ENCODE data around the gene ALPK3. TPM values are rescaled to one million over a fixed set of nuclear protein-coding genes. Genes with fewer than 3 reads are reported as not detected.

The ALPK3 gene
- total RNA-seq, 1 experiment from 2014 or later, result 2.0 TPM

DNA sequence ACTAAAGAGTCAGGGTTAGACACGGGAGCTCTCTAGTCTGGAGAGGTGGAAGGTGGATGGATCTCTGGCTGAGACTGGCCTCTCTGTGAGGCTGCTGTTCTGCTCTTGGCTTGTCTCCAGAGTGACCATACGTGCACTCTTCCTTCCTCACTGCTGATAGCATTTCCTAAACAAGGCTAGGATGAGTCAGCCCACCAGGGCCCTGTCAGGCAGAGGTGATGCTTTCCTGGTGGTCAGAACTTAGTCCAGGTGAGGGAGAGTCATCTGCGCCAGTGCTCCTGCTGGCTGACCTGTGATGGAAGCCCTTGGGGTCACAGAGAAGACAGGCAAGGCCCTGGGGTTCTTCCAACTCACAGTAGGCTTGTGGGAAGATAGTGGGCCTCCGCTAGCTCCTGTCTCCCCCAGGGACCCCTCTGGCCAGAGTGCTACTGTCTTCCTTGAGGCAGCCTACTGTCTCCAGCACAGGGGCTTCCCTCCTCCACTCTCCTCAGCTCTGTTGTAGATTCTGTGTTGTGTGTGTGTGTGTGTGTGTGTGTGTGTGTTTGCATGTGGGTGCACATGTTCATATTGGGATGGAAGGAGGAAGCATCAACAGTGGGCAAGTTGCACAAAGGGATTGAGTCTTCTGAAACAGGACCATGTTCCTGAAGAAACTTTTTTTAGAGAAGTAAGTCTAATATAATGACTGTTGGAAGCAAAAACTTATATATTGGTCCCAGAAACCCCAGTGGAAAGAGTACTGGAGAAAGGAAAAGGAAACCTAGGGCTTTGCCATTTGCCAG is 16.5 kb downstream of the ALPK3 start:
- no peak overlapping the region for H2AFZ ChIP-seq (ENCODE audit: low read depth, low read length, poor library complexity, severe bottlenecking)
- no peaks in the 10 kb centered on the region for H3K9me3 ChIP-seq (ENCODE audit: control insufficient read depth in 1 of 2, insufficient read depth in 1 of 2, low read depth in 1 of 2, low read length in 2 of 2)
- no peaks in the 10 kb centered on the region for H3K27me3 ChIP-seq (ENCODE audit: insufficient read depth, low read length)
- no peaks in the 10 kb centered on the region for H4K20me1 ChIP-seq (ENCODE audit: insufficient read depth)
- ChIA-PET CTCF (no interaction called here), POLR2A (no interaction called here), RAD21 (ENCODE audit: low non-redundant PET in 1 of 2, low total read pairs in 2 of 2, uncharacterized antibody in 2 of 2, unreplicated experiment in 2 of 2) (no interaction called here)
- intact Hi-C loops (cut with micrococcal nuclease), result no loop called here
- H3K36me3 ChIP-seq (ENCODE audit: control insufficient read depth in 1 of 2, insufficient read depth in 2 of 2, low read length in 2 of 2), result no peaks in the 10 kb centered on the region
- peaks cover 0 to 9% of the 10 kb centered on the region in 2 experiments; a peak in 2 of 4 replicates for H3K4me1 ChIP-seq (ENCODE audit: control insufficient read depth in 1 of 2, insufficient read depth in 2 of 2, low read length in 2 of 2)
- TF ChIP-seq ZFX (IDR thresholded peaks at IDR 0.05) (no peak), RAD21 (IDR thresholded peaks at IDR 0.05; ENCODE audit: low read depth) (no peak), POLR2A (IDR thresholded peaks at IDR 0.05; ENCODE audit: borderline replicate concordance, extremely low read depth, insufficient read depth, insufficient read length) (no peak), SP1 (IDR thresholded peaks at IDR 0.05; ENCODE audit: low read depth) (no peak), YY1 (IDR thresholded peaks at IDR 0.05; ENCODE audit: extremely low read depth, insufficient replicate concordance, low read depth, low read length) (no peak), POLR2AphosphoS5 (IDR thresholded peaks at IDR 0.05; ENCODE audit: low read depth, low read length) (no peak), EZH2phosphoT487 (IDR thresholded peaks at IDR 0.05; ENCODE audit: borderline replicate concordance) (no peak)
- no peaks in the 10 kb centered on the region for H3K79me2 ChIP-seq (ENCODE audit: insufficient read depth, low read length)
- no TSS peak for BruUV-seq (replicated peaks)
- H3K9ac ChIP-seq (ENCODE audit: low read length), result no peak overlapping the region
- no peaks in the 10 kb centered on the region for H3K9me2 ChIP-seq (ENCODE audit: insufficient read depth)
- H3K4me2 ChIP-seq (ENCODE audit: low read length), result peak overlapping the region; percentile 11; the same call in 1 of the 2 replicates
- DNase-seq (ENCODE audit: low read depth, low spot score) (no peak), ATAC-seq (0 out of 2 replicates have a peak, but pooled peaks have one; percentile 25)
- no peak overlapping the region for H3K27ac ChIP-seq (ENCODE audit: low read depth, low read length)
- no peak overlapping the region for H3K4me3 ChIP-seq (replicated peaks in 1 of 2; ENCODE audit: low read depth in 1 of 2, low read length in 2 of 2)

DNA sequence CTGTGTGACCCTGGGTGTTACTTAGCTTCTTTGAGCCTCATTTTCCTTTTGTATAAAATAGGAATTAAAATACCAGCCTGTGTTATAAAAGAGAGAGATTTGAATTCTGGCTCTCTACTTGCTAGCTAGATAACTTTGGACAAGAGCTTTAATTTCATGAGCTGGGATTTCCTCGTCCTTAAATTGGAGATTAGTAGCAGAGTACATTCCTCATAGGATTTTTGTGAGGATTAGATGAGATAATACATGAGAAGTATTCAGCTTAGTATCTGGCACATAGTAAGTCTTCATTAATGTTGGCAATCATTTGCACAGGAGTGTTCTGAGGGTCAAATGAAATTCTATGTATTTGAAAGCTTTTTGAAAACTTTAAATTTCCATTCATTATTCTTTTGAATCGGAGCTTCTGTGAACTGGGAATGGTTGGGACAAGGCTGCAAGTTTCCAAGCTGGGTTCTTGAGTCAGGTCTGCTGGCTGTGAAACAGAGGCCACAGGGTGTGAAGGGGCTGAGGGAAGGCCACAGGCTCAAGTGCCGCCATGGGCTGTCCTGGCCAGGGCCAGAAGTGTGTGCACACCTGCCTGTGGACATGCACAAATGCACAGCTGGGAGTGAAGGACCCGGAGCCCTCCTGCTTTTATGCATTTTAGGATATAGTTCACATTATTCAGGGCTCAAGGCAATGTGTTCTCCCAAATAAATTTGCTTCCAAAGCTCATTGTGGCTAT is 17.2 kb downstream of the ALPK3 start:
- ATAC-seq, result no peak
- H3K4me1 ChIP-seq (ENCODE audit: control insufficient read depth in 1 of 2, insufficient read depth in 2 of 2, low read length in 2 of 2), result peaks cover 0 to 15% of the 10 kb centered on the region in 2 experiments; a peak in 2 of 4 replicates
- intact Hi-C loops (cut with micrococcal nuclease), result no loop called here
- H3K9ac ChIP-seq (ENCODE audit: low read length), result no peak overlapping the region
- H3K36me3 ChIP-seq (ENCODE audit: control insufficient read depth in 1 of 2, insufficient read depth in 2 of 2, low read length in 2 of 2), result no peaks in the 10 kb centered on the region
- no TSS peak for BruUV-seq (replicated peaks)
- no peaks in the 10 kb centered on the region for H4K20me1 ChIP-seq (ENCODE audit: insufficient read depth)
- ChIA-PET RAD21 (ENCODE audit: low non-redundant PET in 1 of 2, low total read pairs in 2 of 2, uncharacterized antibody in 2 of 2, unreplicated experiment in 2 of 2) (no interaction called here), CTCF (no interaction called here), POLR2A (no interaction called here)
- no peaks in the 10 kb centered on the region for H3K79me2 ChIP-seq (ENCODE audit: insufficient read depth, low read length)
- DNase-seq (ENCODE audit: low read depth, low spot score), result no peak
- H3K4me2 ChIP-seq (ENCODE audit: low read length), result no peak overlapping the region
- H3K9me3 ChIP-seq (ENCODE audit: control insufficient read depth in 1 of 2, insufficient read depth in 1 of 2, low read depth in 1 of 2, low read length in 2 of 2), result no peaks in the 10 kb centered on the region
- H3K27ac ChIP-seq (ENCODE audit: low read depth, low read length), result no peak overlapping the region
- no peaks in the 10 kb centered on the region for H3K9me2 ChIP-seq (ENCODE audit: insufficient read depth)
- H3K4me3 ChIP-seq (replicated peaks in 1 of 2; ENCODE audit: low read depth in 1 of 2, low read length in 2 of 2), result no peak overlapping the region
- H2AFZ ChIP-seq (ENCODE audit: low read depth, low read length, poor library complexity, severe bottlenecking), result no peak overlapping the region
- no peaks in the 10 kb centered on the region for H3K27me3 ChIP-seq (ENCODE audit: insufficient read depth, low read length)
- TF ChIP-seq, protein P1, sequence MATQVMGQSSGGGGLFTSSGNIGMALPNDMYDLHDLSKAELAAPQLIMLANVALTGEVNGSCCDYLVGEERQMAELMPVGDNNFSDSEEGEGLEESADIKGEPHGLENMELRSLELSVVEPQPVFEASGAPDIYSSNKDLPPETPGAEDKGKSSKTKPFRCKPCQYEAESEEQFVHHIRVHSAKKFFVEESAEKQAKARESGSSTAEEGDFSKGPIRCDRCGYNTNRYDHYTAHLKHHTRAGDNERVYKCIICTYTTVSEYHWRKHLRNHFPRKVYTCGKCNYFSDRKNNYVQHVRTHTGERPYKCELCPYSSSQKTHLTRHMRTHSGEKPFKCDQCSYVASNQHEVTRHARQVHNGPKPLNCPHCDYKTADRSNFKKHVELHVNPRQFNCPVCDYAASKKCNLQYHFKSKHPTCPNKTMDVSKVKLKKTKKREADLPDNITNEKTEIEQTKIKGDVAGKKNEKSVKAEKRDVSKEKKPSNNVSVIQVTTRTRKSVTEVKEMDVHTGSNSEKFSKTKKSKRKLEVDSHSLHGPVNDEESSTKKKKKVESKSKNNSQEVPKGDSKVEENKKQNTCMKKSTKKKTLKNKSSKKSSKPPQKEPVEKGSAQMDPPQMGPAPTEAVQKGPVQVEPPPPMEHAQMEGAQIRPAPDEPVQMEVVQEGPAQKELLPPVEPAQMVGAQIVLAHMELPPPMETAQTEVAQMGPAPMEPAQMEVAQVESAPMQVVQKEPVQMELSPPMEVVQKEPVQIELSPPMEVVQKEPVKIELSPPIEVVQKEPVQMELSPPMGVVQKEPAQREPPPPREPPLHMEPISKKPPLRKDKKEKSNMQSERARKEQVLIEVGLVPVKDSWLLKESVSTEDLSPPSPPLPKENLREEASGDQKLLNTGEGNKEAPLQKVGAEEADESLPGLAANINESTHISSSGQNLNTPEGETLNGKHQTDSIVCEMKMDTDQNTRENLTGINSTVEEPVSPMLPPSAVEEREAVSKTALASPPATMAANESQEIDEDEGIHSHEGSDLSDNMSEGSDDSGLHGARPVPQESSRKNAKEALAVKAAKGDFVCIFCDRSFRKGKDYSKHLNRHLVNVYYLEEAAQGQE (IDR thresholded peaks at IDR 0.05; ENCODE audit: low read depth), result no peak
- TF ChIP-seq RAD21 (IDR thresholded peaks at IDR 0.05; ENCODE audit: low read depth) (no peak), EZH2 (IDR thresholded peaks at IDR 0.05) (no peak), CBX3 (IDR thresholded peaks at IDR 0.05; ENCODE audit: low read depth) (no peak), SP1 (IDR thresholded peaks at IDR 0.05; ENCODE audit: low read depth) (no peak), CEBPB (IDR thresholded peaks at IDR 0.05; ENCODE audit: low read depth) (no peak), FOSL1 (IDR thresholded peaks at IDR 0.05; ENCODE audit: low read depth) (no peak), ELF1 (IDR thresholded peaks at IDR 0.05; ENCODE audit: borderline replicate concordance, low read depth) (no peak), ZNF274 (IDR thresholded peaks at IDR 0.05; ENCODE audit: low read depth, low read length) (no peak), ZFX (IDR thresholded peaks at IDR 0.05) (no peak), SIN3A (IDR thresholded peaks at IDR 0.05; ENCODE audit: low read depth) (no peak)
- TF ChIP-seq, protein P2, sequence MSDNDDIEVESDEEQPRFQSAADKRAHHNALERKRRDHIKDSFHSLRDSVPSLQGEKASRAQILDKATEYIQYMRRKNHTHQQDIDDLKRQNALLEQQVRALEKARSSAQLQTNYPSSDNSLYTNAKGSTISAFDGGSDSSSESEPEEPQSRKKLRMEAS (IDR thresholded peaks at IDR 0.05), result no peak
- TF ChIP-seq, protein P3, sequence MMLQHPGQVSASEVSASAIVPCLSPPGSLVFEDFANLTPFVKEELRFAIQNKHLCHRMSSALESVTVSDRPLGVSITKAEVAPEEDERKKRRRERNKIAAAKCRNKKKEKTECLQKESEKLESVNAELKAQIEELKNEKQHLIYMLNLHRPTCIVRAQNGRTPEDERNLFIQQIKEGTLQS (IDR thresholded peaks at IDR 0.05), result no peak
